Naive thymus-derived CD8-positive, alpha-beta T cell (primary cell): ENCODE data around the gene BORCS8. TPM values are rescaled to one million over a fixed set of nuclear protein-coding genes. Genes with fewer than 3 reads are reported as not detected.
"Not testable (repeated sequence)": the region's sequence is repeated elsewhere in the genome, so short reads cannot be mapped to it uniquely, and the experiment has no call there.

Source experiments
- ATAC-seq, 2 donors: fragments of 150-1000 bp; cut with Tn5 transposase in 1 of 2; sonication (Bioruptor Pico), chemical (Tn5 transposase) in 1 of 2; 1 replicate in 1 of 2; 2 replicates in 1 of 2; pipeline ENCODE4 v1.10.0; 2021; ENCODE audit warnings: mild to moderate bottlenecking in 2 of 2, moderate library complexity in 2 of 2
- POLR2A ChIA-PET: fragments of 350-600 bp; sonication (Branson Sonifier 250); formaldehyde crosslinking; loops from one replicate; lab custom pipeline; 2021; ENCODE audit warnings: antibody characterized with exemption; lab: Charles Lee
- DNase-seq, 10 donors: peaks; one replicate each; pipeline versions ENCODE4 v3.0.0 to v3.0.0-alpha.2; 2020 to 2022
- H3K27ac Mint-ChIP-seq, 10 donors: one replicate each; pipeline ENCODE4 v1.8.0; 2020 to 2022; ENCODE audit warnings: mild to moderate bottlenecking in 10 of 10, mixed read lengths in 10 of 10, moderate library complexity in 4 of 10, inconsistent platforms in 1 of 10
- H3K27me3 Mint-ChIP-seq, 5 donors: one replicate each; pipeline ENCODE4 v1.8.0; 2021 to 2022; ENCODE audit warnings: mixed read lengths in 5 of 5
- H3K36me3 Mint-ChIP-seq, 3 donors: one replicate each; pipeline ENCODE4 v1.8.0; 2020 to 2022; ENCODE audit warnings: mixed read lengths in 3 of 3, mild to moderate bottlenecking in 2 of 3, inconsistent platforms in 1 of 3
- H3K4me1 Mint-ChIP-seq, 4 donors: one replicate each; pipeline ENCODE4 v1.8.0; 2021 to 2022; ENCODE audit warnings: mixed read lengths in 4 of 4
- H3K4me3 Mint-ChIP-seq, 10 donors: one replicate each; pipeline ENCODE4 v1.8.0; 2020 to 2022; ENCODE audit warnings: mild to moderate bottlenecking in 10 of 10, mixed read lengths in 10 of 10, moderate library complexity in 6 of 10, inconsistent platforms in 1 of 10
- H3K9me3 Mint-ChIP-seq, 9 donors: one replicate each; pipeline ENCODE4 v1.8.0; 2020 to 2022; ENCODE audit warnings: mixed read lengths in 9 of 9, mild to moderate bottlenecking in 3 of 9, inconsistent platforms in 1 of 9, moderate library complexity in 1 of 9
- polyA plus RNA-seq, 3 donors: library from polyadenylated mRNA; unstranded; fragments of 300-500 nt; fragmentation: Illumina TruSeq; gene quantifications; one replicate each; pipeline ENCODE4 v1.2.3, GENCODE V29; 2021
- total RNA-seq, 8 experiments: library from RNA in 2 of 8; stranded (reverse) in 2 of 8; gene quantifications; one replicate each; pipeline ENCODE4 v1.2.3 and lab custom pipeline; 2021 to 2026

BORCS8 gene
- total and polyA plus RNA-seq, 5 experiments from 2014 or later, result 18.2 to 34.2 (median 23.6) TPM

DNA sequence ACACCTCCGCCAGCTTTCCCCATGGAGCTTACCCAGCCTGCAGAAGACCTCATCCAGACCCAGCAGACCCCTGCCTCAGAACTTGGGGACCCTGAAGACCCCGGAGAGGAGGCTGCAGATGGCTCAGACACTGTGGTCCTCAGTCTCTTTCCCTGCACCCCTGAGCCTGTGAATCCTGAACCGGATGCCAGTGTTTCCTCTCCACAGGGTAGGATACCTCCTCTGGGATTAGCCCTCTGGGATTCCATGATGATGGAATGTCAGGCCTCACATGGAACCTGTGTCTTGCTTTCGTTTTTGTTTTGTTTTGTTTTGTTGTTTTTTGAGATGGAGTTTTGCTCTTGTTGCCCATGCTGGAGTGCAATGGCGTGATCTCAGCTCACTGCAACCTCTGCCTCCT, 2.0 kb upstream of the BORCS8 start:
- no peak for ATAC-seq
- peaks cover 11 to 58% (median 57%) of the 10 kb centered on the region in 4 donors for H3K4me1 Mint-ChIP-seq
- peak overlapping the region in 9 of 10 donors; percentile 34 to 100 (median 80) for H3K27ac Mint-ChIP-seq
- H3K36me3 Mint-ChIP-seq, result peaks cover 0 to 35% (median 6%) of the 10 kb centered on the region in 3 donors
- H3K27me3 Mint-ChIP-seq, result no peaks in the 10 kb centered on the region
- no peaks in the 10 kb centered on the region for H3K9me3 Mint-ChIP-seq
- H3K4me3 Mint-ChIP-seq, result peak overlapping the region; percentile 95 to 99 (median 98)
- POLR2A ChIA-PET, result interaction anchor here (1.4 to 3.8 kb wide), 3 partner anchors 9 to 131 kb away, joined by 4 to 52 read pairs (median 9); partner anchors contain the start of genes NR2C2AP and SLC25A42
- DNase-seq, result no peak

DNA sequence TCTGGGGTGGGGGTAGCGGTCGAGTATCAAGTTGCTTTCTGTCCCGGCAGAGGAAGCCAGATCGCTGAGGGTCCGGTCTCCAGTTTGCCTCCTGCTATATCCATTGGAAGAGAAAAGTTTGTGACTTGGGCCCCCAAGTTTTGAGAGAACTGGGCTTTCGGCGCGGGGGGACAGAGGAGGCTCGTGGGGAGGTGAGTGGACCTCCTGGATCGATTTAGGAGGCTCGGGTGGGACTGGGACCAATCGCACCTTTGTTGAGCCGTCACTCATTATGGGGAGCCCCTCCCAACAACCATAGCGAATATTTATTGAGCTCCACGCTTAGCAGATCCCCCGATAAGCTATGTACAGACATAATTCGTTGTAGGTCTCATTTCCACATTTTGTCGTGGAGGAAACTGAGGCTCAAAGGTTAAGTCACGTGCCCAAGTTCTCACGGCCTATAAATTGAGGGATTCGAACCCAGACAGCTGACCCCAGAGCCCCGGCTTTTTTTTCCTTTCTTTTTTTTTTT, 1.0 kb upstream of the BORCS8 start:
- Mint-ChIP-seq H3K27me3 (no peaks in the 10 kb centered on the region), H3K27ac (peak overlapping the region; percentile 98 to 100 (median 99)), H3K9me3 (no peaks in the 10 kb centered on the region), H3K4me1 (peaks cover 11 to 62% (median 57%) of the 10 kb centered on the region in 4 donors), H3K4me3 (peak overlapping the region; percentile 95 to 99 (median 98)), H3K36me3 (peaks cover 0 to 26% (median 0%) of the 10 kb centered on the region in 3 donors)
- POLR2A ChIA-PET, result interaction anchor here (0.7 to 3.8 kb wide), 10 partner anchors 10 to 1719 kb away, joined by 3 to 52 read pairs (median 4); partner anchors contain the start of genes NR2C2AP and SLC25A42
- peak in 2 of 10 donors; percentile 10 to 68 for DNase-seq
- ATAC-seq, result peak; percentile 10 to 17

DNA sequence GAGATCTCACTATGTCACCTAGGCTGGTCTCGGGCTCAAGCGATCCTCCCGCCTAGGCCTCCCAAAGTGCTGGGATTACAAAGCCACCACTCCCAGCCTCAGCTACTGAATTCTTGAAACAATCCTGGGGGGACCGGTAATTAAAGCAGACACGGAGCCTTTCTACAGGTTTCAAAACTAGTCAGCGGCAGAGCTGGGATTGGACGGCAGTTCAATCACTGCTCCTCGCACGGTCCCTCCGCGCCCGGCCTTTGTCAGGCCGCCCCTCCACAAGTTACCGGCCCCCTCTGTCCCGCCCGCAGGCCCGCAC, 229 bp downstream of the BORCS8 start:
- H3K27ac Mint-ChIP-seq, result peak overlapping the region; percentile 98 to 100 (median 99)
- H3K27me3 Mint-ChIP-seq, result no peaks in the 10 kb centered on the region
- POLR2A ChIA-PET, result interaction anchor here (0.6 to 3.8 kb wide), 11 partner anchors 12 to 324 kb away, joined by 3 to 52 read pairs (median 3); partner anchors contain the start of genes GATAD2A, NR2C2AP, TMEM161A and TSSK6
- DNase-seq (peak in 1 of 10 donors; percentile 14), ATAC-seq (no peak)
- peaks cover 0 to 19% (median 0%) of the 10 kb centered on the region in 3 donors for H3K36me3 Mint-ChIP-seq
- H3K4me1 Mint-ChIP-seq, result peaks cover 14 to 65% (median 60%) of the 10 kb centered on the region in 4 donors
- no peaks in the 10 kb centered on the region for H3K9me3 Mint-ChIP-seq
- peak overlapping the region; percentile 95 to 99 (median 98) for H3K4me3 Mint-ChIP-seq

DNA sequence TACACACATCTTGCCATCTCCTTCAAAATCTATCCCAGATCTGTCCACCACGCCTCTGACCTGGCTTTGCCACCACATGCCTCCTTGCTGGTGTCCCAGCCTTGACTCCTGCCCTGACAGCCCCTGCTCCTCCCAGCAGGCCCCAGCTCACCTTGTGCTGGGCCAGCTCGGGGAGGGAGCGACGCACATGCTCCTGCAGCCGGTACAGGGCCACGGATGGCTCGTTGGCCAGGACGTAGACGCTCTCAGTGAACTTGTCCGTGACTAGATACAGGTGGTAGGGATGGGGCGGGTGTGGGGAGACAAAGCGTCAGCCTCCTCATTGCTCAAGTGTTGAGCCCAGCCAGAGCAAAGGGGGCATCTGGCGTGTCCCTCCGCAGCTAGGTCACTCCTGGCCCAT, 5.2 kb downstream of the BORCS8 start:
- peak overlapping the region in 1 of 10 donors; percentile 50 for H3K27ac Mint-ChIP-seq
- peaks cover 15 to 52% (median 42%) of the 10 kb centered on the region in 4 donors for H3K4me1 Mint-ChIP-seq
- H3K4me3 Mint-ChIP-seq, result no peak overlapping the region
- H3K27me3 Mint-ChIP-seq, result no peaks in the 10 kb centered on the region
- no peaks in the 10 kb centered on the region for H3K9me3 Mint-ChIP-seq
- ATAC-seq (no peak), DNase-seq (no peak)
- peaks cover 0 to 31% (median 7%) of the 10 kb centered on the region in 3 donors for H3K36me3 Mint-ChIP-seq
- POLR2A ChIA-PET, result no interaction called here

DNA sequence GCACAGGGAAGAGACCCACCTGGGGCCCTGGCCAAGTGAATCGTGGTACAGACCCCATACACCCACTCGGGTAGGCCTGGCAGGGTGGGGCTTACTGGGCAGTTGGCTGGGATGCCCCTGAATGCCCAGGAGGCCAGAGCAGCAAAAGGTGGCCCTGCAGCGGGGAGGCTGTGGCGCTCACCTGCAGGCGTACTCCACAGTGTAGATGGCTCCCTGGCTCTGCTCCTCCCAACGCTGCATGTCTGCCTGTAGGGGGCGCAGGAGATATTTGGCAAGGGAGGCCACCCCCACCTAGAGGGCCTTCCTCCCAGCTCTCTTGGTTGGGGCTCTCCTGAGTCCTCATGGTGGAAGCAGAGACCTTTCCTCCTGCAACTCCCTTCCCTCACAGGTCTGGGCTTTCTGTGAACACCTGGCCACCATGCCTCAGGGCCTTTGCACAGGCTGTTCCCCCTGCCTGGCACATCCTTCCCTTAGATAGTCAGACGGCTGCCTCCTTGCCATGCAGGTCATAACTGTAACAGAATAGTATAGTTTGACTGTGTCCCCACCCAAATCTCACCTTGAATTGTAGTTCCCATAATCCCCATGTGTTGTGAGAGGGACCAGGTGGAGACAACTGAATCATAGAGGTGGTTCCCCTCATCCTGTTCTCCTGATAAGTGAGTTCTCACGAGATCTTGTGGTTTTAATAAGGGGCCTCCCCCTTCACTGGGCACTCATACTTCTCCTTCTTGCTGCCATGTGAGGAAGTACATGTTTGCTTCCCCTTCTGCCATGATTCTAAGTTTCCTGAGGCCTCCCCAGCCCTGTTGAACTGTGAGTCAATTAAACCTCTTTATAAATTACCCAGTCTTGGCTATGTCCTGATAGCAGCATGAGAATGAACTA, 5.9 kb downstream of the BORCS8 start:
- Mint-ChIP-seq H3K36me3 (peaks cover 0 to 33% (median 7%) of the 10 kb centered on the region in 3 donors), H3K27ac (peak overlapping the region in 4 of 10 donors; percentile 21 to 83 (median 46)), H3K27me3 (no peaks in the 10 kb centered on the region), H3K4me3 (peak overlapping the region in 2 of 10 donors; percentile 20 to 39), H3K4me1 (peaks cover 16 to 46% (median 38%) of the 10 kb centered on the region in 4 donors), H3K9me3 (no peaks in the 10 kb centered on the region)
- DNase-seq (peak; percentile 45 to 77 (median 59)), ATAC-seq (peak; percentile 90 to 92)
- POLR2A ChIA-PET, result no interaction called here

DNA sequence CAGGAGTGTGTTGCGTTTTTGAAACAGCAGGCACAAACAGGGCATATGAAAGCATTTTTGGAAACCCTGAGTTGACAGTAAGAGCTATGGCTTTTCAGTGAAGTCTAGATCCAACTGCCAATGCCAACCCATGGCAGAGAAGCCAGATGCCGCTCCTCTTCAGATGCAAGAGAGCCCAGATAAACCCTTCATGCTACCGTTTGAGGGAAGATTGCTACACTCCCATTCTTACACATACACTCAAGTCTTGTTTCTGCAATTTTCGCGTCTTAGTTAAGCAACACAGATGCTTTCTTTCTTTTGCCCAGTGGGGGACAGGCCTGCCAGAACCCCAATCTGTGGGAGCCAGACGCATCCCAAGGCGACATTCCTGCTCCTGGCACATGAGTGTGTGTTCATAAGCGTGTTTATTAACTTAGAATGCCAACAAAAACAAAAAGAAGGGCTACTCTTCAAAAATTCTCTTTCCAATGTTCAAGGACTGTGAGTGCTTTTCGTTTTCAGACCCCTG, 10.4 kb downstream of the BORCS8 start:
- ATAC-seq, result no peak

DNA sequence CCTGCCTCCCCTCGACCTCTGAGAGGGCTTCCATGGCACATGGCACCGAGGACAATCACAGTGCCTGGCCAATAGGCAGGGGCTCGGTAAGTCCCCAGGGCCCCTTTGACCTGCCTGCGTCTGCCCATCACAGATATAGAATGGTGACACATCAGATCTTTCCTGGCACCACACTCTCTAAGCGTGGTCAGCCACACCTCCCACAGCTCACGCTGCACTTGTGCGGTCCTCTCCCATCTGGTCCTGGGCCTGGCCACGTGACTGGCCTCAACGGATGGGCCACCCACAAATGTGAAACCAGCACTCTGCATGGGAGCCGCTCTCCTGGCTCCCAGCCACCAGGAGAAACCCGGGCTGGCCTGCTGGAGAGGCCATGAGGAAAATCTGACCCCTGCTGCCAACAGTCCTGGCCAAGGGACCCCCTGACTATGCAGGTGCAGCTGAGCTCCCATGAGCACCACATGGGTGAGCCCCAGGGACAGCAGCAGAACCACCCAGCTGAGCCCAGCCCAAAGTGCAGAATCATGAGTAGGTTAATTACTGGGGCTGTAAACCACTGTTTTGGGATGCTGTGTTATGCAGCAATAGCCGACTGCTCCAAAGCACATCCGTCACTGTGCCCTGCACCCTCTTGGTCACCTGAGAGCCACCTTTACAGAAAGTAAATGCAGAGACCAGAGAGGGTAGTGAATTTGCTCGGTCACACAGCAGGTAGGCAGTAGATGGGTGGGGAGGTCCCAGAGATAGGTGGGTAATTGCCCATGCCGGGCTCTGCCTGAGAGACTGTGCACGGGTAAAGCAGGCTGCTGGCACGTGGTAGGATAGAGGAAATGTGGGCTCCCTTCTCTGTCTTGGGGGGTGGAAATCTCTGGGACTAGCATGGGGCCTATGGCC, 12.2 kb downstream of the BORCS8 start:
- Mint-ChIP-seq H3K27ac (peak overlapping the region in 1 of 10 donors; percentile 6), H3K27me3 (no peaks in the 10 kb centered on the region), H3K9me3 (no peaks in the 10 kb centered on the region), H3K36me3 (peaks cover 0 to 45% (median 3%) of the 10 kb centered on the region in 3 donors), H3K4me3 (no peak overlapping the region), H3K4me1 (peaks cover 0 to 6% (median 4%) of the 10 kb centered on the region in 4 donors)
- no peak for ATAC-seq
- POLR2A ChIA-PET, result no interaction called here
- DNase-seq, result no peak

More for the DNA sequence above, 10.4 kb downstream of the BORCS8 start:
- Mint-ChIP-seq H3K36me3 (peaks cover 0 to 51% (median 7%) of the 10 kb centered on the region in 3 donors), H3K9me3 (no peaks in the 10 kb centered on the region), H3K27me3 (no peaks in the 10 kb centered on the region), H3K4me3 (no peak overlapping the region), H3K4me1 (peaks cover 6 to 14% (median 10%) of the 10 kb centered on the region in 4 donors), H3K27ac (peak overlapping the region in 3 of 10 donors; percentile 11 to 54 (median 31))
- POLR2A ChIA-PET, result no interaction called here
- no peak for DNase-seq

DNA sequence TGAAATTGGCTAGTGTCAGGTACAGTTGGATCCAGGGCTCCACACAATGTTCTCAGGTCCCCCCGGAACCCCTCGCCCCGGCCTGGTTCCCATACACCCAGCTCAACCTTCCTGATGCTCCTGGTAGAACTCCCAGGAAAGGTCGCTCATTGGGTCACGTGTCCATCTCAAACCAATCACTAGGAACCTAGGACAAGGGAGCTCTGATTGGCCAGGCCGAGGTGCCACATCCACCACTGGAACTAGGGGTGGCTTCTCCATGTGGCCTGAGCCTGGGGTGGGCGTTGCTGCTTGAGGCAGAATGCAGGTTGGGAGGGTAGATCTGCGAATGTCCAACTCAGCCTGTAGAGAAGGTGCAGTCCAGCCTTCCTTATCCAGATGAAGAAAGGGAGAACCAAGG, 15.0 kb downstream of the BORCS8 start:
- Mint-ChIP-seq H3K27me3 (no peaks in the 10 kb centered on the region), H3K4me3 (no peak overlapping the region), H3K27ac (peak overlapping the region in 1 of 10 donors; percentile 43), H3K36me3 (peaks cover 0 to 32% (median under 1%) of the 10 kb centered on the region in 3 donors), H3K4me1 (peaks cover 1 to 4% (median 3%) of the 10 kb centered on the region in 4 donors), H3K9me3 (no peaks in the 10 kb centered on the region)
- ATAC-seq (no peak), DNase-seq (no peak)
- POLR2A ChIA-PET, result interaction anchor here (0.5 kb wide), 2 partner anchors 242 to 428 kb away, joined by 3 to 5 read pairs; no protein-coding TSS in a partner anchor

DNA sequence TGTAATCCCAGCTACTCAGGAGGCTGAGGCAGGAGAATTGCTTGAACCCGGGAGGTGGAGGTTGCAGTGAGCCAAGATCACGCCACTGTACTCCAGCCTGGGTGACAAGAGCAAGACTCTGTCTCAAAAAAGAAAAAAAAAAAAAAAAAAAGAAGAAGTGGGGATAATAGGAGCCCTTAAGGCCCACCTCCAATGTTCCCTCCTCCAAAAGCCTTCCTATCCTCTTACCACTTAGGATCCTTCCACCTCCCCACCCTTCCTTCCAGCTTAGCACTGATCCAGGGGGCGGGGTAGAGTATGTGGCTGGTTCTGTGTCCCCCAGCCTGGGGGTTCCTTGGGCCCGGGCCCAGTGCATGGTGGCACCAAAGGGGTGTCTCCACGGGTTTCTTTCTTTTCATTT, 18.7 kb downstream of the BORCS8 start:
- H3K27ac Mint-ChIP-seq, H3K27me3 Mint-ChIP-seq, H3K9me3 Mint-ChIP-seq, H3K4me3 Mint-ChIP-seq, POLR2A ChIA-PET, ATAC-seq, DNase-seq: not testable (repeated sequence)
- Mint-ChIP-seq H3K36me3 (peaks cover 0 to 16% (median 0%) of the 10 kb centered on the region in 3 donors), H3K4me1 (peaks cover 10 to 22% (median 19%) of the 10 kb centered on the region in 4 donors)

DNA sequence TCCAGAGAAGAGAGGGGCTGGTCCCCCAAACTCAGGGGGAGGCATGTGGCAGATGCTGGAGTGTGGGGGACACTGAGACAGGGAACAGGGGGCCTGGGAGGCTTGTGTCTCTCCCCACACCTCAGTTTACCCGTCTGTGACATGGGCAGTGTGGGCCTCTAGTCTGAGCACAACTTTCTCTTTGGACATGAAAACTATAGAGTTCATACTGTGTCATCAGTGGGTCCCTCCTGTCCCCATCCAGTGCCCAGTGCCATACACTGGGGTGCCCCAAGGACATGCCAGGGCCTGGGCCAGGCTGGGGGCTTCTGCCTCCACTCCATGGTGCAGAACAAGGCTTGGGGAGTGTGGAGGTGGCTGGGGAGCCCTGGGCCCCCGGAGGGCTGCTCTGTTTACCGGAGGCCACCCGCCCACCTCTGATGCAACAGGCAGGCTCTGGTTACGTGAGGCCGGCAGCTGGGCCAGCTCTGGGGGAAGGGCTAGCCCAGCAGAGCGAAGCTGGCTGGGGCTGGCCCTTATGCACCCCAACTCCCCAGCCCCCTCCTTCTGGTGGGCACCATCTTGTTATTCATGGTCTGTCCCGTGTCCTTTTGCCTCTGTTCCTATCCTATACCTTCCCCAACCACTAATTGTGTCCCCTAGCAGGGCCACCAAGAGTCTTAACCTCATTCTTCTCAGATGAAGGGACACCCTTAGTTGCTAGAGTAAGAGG, 20.0 kb downstream of the BORCS8 start:
- ATAC-seq, result no peak
- no peak for DNase-seq
- POLR2A ChIA-PET, result interaction anchor here (0.6 kb wide), 1 partner anchor 764 kb away, joined by 3 read pairs; no protein-coding TSS in a partner anchor
- Mint-ChIP-seq H3K27ac (peak overlapping the region in 1 of 10 donors; percentile 39), H3K27me3 (no peaks in the 10 kb centered on the region), H3K4me3 (no peak overlapping the region), H3K9me3 (no peaks in the 10 kb centered on the region), H3K36me3 (peaks cover 0 to 6% (median 0%) of the 10 kb centered on the region in 3 donors), H3K4me1 (peaks cover 10 to 22% (median 18%) of the 10 kb centered on the region in 4 donors)
